Measurements from ENCODE around the gene MRFAP1L1. TPM values are rescaled to one million over a fixed set of nuclear protein-coding genes. Genes with fewer than 3 reads are reported as not detected.

The MRFAP1L1 gene
- total and polyA plus RNA-seq, 2 donors (not counting 3 experiments of a cell fraction or from before 2014, with no cell fraction given), result 28.7 to 42.0 TPM

GRCh38 chr4:6692379-6692778 lies 17.3 kb downstream of the MRFAP1L1 start:
- no peak for TF ChIP-seq EZH2 (IDR thresholded peaks at IDR 0.05; ENCODE audit: borderline replicate concordance, low read depth, low read length, severe bottlenecking)
- TF ChIP-seq POLR2AphosphoS5 (IDR thresholded peaks at IDR 0.05; ENCODE audit: insufficient read depth, low read depth, low read length), result no peak
- TF ChIP-seq JUN (IDR thresholded peaks at IDR 0.05; ENCODE audit: borderline replicate concordance, insufficient read depth, insufficient read length, low read depth), result no peak
- no peak for TF ChIP-seq MAX (IDR thresholded peaks at IDR 0.05; ENCODE audit: insufficient read depth, insufficient read length)
- TF ChIP-seq POLR2A (IDR thresholded peaks at IDR 0.05; ENCODE audit: low read depth, low read length), result no peak
- no peak overlapping the region for H3K9ac ChIP-seq (replicated peaks; ENCODE audit: extremely low read depth, insufficient read depth, low read length)
- H3K4me2 ChIP-seq (ENCODE audit: insufficient read depth, low read length), result no peak overlapping the region
- H3K79me2 ChIP-seq (ENCODE audit: control insufficient read depth, insufficient read depth, low read length), result no peaks in the 10 kb centered on the region
- no peaks in the 10 kb centered on the region for H3K27me3 ChIP-seq (ENCODE audit: control insufficient read depth in 2 of 2, insufficient read depth in 2 of 2, low read length in 2 of 2)
- no peaks in the 10 kb centered on the region for H3K9me3 ChIP-seq (replicated peaks; ENCODE audit: control insufficient read depth, insufficient read depth, low read length)
- no peak overlapping the region for H2AFZ ChIP-seq (ENCODE audit: low read depth, low read length)
- POLR2A ChIA-PET, result no interaction called here
- no peaks in the 10 kb centered on the region for H3K36me3 ChIP-seq (ENCODE audit: control insufficient read depth in 2 of 2, extremely low read depth in 1 of 2, insufficient read depth in 2 of 2, low read length in 2 of 2)
- no peaks in the 10 kb centered on the region for H3K9me1 ChIP-seq (replicated peaks; ENCODE audit: control insufficient read depth, extremely low read depth, insufficient read depth, low read length)
- H4K20me1 ChIP-seq (replicated peaks; ENCODE audit: control insufficient read depth, extremely low read depth, insufficient read depth, low read length), result no peaks in the 10 kb centered on the region
- no peak overlapping the region for H3K4me3 ChIP-seq (replicated peaks in 1 of 3; ENCODE audit: insufficient read depth in 1 of 3, low read depth in 1 of 3, low read length in 3 of 3)
- BruUV-seq (replicated peaks), result no TSS peak
- DNase-seq (ENCODE audit: low read depth, low spot score), result no peak
- dilution Hi-C loops (cut with MboI; ENCODE audit: extremely low pct_ligation_motif_present, low sequenced_read_pairs) (no loop called here), intact Hi-C loops (cut with micrococcal nuclease) (no loop called here)
- FAIRE-seq, result no peak
- H3K4me1 ChIP-seq (ENCODE audit: control insufficient read depth, extremely low read depth, insufficient read depth, low read length), result peaks cover 8% of the 10 kb centered on the region
- CTCF ChIA-PET, result interaction anchor here (1.0 kb wide), 1 partner anchor 9 kb away, joined by 3 read pairs; no protein-coding TSS in a partner anchor
- no peak overlapping the region for H3K27ac ChIP-seq (ENCODE audit: insufficient read depth, low read depth, low read length)

GRCh38 chr4:6689506-6689960 lies 20.1 kb downstream of the MRFAP1L1 start:
- CTCF ChIA-PET, result interaction anchor here (1.0 kb wide), 1 partner anchor 150 kb away, joined by 3 read pairs; no protein-coding TSS in a partner anchor
- H2AFZ ChIP-seq (ENCODE audit: low read depth, low read length), result no peak overlapping the region

More at GRCh38 chr4:6689506-6689960, 20.1 kb downstream of the MRFAP1L1 start:
- Histone ChIP-seq H4K20me1 (replicated peaks; ENCODE audit: control insufficient read depth, extremely low read depth, insufficient read depth, low read length) (no peaks in the 10 kb centered on the region), H3K9me3 (replicated peaks; ENCODE audit: control insufficient read depth, insufficient read depth, low read length) (no peaks in the 10 kb centered on the region), H3K9ac (replicated peaks; ENCODE audit: extremely low read depth, insufficient read depth, low read length) (no peak overlapping the region), H3K4me3 (replicated peaks in 1 of 3; ENCODE audit: insufficient read depth in 1 of 3, low read depth in 1 of 3, low read length in 3 of 3) (no peak overlapping the region), H3K27me3 (ENCODE audit: control insufficient read depth in 2 of 2, insufficient read depth in 2 of 2, low read length in 2 of 2) (no peaks in the 10 kb centered on the region), H3K79me2 (ENCODE audit: control insufficient read depth, insufficient read depth, low read length) (no peaks in the 10 kb centered on the region), H3K9me1 (replicated peaks; ENCODE audit: control insufficient read depth, extremely low read depth, insufficient read depth, low read length) (no peaks in the 10 kb centered on the region), H3K4me2 (ENCODE audit: insufficient read depth, low read length) (no peak overlapping the region), H3K4me1 (ENCODE audit: control insufficient read depth, extremely low read depth, insufficient read depth, low read length) (peaks cover 4% of the 10 kb centered on the region), H3K36me3 (ENCODE audit: control insufficient read depth in 2 of 2, extremely low read depth in 1 of 2, insufficient read depth in 2 of 2, low read length in 2 of 2) (no peaks in the 10 kb centered on the region), H3K27ac (ENCODE audit: insufficient read depth, low read depth, low read length) (no peak overlapping the region)
- dilution Hi-C loops (cut with MboI; ENCODE audit: extremely low pct_ligation_motif_present, low sequenced_read_pairs), result no loop called here
- DNase-seq (ENCODE audit: low read depth, low spot score) (no peak), FAIRE-seq (no peak)
- intact Hi-C loops (cut with micrococcal nuclease), result no loop called here
- TF ChIP-seq MAX (IDR thresholded peaks at IDR 0.05; ENCODE audit: insufficient read depth, insufficient read length) (no peak), CTCF (IDR thresholded peaks at IDR 0.05; ENCODE audit: extremely low read depth in 1 of 2, insufficient read depth in 1 of 2, low read depth in 1 of 2, low read length in 2 of 2) (no peak), EZH2 (IDR thresholded peaks at IDR 0.05; ENCODE audit: borderline replicate concordance, low read depth, low read length, severe bottlenecking) (no peak), POLR2A (IDR thresholded peaks at IDR 0.05; ENCODE audit: low read depth, low read length) (no peak), MYC (IDR thresholded peaks at IDR 0.05; ENCODE audit: low read depth, low read length) (no peak), POLR2AphosphoS5 (IDR thresholded peaks at IDR 0.05; ENCODE audit: insufficient read depth, low read depth, low read length) (no peak), FOS (IDR thresholded peaks at IDR 0.05; ENCODE audit: borderline replicate concordance, insufficient read depth, low read length) (no peak), JUN (IDR thresholded peaks at IDR 0.05; ENCODE audit: borderline replicate concordance, insufficient read depth, insufficient read length, low read depth) (no peak), GATA2 (IDR thresholded peaks at IDR 0.05; ENCODE audit: insufficient read depth, insufficient read length, low read depth, low read length) (no peak)
- POLR2A ChIA-PET, result no interaction called here
- no TSS peak for BruUV-seq (replicated peaks)

All from endothelial cell of umbilical vein (primary cell).